GOT3 (cell line): Measurements from ENCODE around the gene HNRNPDL.
"Not testable (repeated sequence)": the region's sequence is repeated elsewhere in the genome, so short reads cannot be mapped to it uniquely, and the experiment has no call there.

Experiments used
- DNase-seq: peaks from one replicate; lab custom pipeline; 2025; ENCODE audit warnings: mixed read lengths; lab: John Stamatoyannopoulos, UW

HNRNPDL gene

DNA sequence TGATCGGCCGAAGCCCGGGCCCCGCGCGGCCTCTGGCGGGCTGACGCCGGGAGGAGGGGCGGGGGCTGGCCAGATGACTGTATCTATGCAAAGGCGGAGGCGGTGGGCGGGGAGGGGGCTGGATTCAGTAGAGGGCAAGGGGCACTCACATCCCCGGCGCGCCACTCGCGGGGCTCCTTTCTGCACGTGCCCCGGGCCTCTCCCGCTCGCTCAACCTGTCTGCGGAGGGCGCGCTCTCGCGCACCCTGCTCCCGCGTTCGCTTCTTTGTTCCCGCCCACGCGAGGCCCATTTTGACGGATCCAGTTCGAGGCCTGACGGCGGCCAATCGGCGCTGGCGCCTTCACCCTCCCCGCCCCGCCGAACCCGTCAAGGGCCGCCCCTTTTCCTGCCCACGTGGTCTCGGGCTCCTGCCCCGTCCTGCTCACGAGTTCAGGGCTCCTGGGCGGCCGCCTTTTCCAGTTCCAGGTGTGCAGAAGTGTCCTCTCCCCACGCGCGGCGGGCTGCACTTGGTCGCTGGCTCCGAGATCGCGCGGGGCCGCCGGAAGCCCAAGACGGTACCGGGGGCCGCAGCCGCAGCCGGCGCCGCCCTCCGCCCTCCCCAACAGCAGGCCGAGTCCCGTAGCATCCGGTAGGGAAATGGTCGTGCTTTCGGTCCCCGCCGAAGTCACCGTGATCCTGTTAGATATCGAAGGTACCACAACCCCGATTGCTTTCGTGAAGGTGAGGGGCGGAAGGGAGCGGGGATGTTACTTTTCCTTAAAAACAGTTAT, at the start of gene HNRNPDL, which contains the start of gene ENOPH1:
TSS of gene HNRNPDL (minus strand) at position 270 of the 771 bp plus-strand sequence. CDS start 772 bp downstream, outside the sequence.
TSS of gene ENOPH1 (plus strand) at position 398 of the 771 bp plus-strand sequence. CDS start at position 638, 240 bp downstream.
- peak; percentile 90 for DNase-seq

DNA sequence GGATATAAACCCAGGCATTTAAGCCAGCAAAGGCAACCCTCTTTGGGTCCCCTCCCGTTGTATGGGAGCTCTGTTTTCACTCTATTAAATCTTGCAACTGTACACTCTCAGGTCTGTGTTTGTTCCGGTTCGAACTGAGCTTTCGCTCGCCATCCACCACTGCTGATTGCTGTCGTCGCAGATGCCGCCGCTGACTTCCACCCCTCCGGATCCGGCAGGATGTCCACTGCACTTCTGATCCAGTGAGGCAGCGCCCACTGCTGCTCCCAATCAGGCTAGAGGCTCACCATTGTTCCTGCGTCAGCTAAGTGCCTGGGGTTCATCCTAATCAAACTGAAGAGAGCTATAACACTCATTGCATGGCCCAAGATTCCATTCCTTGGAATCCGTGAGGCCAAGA, 49.3 kb upstream of the HNRNPDL start:
- DNase-seq, result no peak

DNA sequence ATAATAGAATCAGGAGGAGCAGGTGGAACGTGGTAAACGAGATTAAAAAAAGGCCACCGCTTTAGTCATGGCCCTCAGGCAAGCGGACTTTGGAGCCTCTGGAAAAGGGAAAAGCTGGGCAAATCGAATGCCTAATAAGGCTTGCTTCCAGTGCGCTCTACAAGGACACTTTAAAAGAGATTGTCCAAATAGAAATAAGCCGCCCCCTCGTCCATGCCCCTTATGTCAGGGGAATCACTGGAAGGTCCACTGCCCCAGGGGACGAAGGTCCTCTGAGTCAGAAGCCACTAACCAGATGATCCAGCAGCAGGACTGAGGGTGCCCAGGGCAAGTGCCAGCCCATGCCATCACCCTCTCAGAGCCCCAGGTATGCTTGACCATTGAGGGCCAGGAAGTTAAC, 47.2 kb upstream of the HNRNPDL start:
- not testable (repeated sequence) for DNase-seq

DNA sequence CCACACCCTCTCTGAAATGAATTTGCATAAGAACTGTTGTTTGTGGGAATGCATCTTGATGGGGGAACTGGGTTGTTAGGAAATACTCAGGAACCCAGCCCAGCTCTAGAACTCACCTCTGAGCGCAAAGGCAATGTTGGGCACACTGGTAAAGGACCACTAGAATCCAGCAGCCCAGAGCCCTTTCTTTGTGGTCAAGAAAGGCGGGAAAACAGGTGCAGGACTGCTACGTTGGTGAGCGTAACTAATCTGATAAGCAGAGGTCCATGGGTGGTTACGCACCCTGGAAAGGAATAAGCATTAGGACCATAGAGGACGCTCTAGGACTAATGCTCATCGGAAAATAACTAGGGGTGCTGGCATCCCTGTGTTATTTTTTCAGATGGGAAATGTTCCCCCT, 45.7 kb upstream of the HNRNPDL start:
- DNase-seq, result not testable (repeated sequence)

DNA sequence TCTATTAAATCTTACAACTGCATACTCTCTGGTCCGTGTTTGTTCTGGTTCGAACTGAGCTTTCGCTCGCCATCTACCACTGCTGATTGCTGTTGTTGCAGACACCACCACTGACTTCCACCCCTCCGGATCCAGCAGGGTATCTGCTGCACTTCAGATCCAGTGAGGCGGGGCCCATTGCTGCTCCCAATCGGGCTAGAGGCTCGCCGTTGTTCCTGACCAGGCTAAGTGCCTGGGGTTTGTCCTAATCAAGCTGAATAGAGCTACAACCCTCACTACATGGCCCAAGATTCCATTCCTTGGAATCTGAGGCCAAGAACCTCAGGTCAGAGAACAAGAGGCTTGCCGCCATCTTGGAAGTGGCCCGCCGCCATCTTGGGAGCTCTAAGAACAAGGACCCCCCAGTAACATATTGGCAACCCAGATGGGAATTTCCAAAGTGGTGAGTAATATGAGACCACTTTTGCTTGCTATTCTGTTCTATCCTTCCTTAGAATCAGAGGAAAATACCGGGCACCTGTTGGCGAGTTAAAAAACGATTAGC, 43.4 kb upstream of the HNRNPDL start:
- DNase-seq, result no peak

DNA sequence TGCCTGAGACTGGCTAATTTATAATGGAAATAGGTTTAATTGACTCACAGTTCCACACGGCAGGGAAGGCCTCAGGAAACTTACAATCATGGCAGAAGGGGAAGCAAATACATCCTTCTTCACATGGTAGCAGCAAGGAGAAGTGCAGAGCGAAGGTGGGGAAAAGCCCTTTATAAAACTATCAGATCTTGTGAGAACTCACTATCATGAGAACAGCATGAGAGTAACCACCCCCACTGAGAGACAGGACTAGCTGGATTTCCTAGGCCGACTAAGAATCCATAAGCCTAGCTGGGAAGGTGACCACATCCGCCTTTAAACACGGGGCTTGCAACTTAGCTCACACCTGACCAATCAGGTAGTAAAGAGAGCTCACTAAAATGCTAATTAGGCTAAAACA, 42.8 kb upstream of the HNRNPDL start:
- not testable (repeated sequence) for DNase-seq

DNA sequence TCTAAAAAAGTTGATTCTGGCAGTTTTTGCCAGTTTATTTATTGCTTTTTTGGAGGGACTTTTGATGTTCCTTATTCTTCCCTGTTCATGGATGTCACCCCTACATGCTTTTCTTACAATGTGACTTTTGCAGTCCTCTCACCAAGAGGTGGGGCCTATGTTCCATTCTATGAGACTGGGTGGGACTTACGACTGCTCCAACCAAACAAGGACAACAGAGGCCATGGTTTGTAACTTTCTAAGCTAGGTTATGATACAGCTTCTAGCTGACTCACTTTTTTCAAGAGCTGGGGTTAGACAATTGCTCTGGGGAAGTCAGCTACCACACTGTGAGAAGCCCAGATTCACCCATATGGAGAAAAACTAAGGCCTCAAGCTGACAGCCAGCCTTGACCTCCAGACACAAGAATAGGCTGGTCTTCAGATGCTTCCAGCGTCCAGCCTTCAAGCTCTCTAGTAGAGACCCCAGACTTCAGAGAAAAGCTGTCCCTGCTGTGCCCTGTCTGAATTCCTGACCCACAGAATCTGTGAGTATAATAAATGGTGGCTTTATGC, 39.6 kb upstream of the HNRNPDL start:
- no peak for DNase-seq

DNA sequence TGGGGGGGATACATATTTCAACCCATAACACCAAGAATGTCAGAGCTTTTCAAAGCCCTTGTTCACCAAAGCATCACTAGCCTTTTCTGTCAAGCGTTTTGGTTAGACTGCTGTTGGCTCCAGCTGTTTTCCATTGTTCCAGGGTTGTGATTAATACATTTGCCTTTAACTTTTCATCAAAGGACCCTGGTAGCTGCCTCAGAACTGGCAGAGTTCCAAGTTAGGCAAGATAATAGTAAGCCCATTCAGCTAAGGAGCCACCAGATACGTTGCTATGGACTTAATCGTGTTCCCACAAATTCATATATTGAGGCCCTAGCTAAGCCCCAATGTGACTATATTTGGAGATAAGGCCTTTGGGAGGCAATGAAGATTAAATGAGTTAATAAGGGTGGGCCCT, 37.2 kb upstream of the HNRNPDL start:
- no peak for DNase-seq

DNA sequence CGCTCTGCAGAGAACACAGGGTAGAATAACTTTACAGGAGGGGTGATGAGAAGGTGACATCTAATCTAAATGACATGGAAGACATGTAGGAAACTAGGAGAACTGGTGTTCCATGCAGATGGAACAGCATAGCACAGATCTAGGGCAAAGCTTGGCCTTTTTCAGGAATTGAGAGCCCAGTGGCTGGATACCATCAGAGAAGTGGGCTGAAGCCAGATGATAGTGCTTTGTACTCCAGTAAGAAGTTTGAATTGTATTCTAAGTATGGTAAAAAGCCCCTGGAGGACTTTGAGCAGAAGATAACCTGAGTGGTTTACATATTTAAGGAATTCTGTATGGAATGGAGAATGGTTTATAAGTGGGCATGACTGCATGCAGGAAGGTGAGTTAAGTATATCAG, 33.0 kb upstream of the HNRNPDL start:
- no peak for DNase-seq

DNA sequence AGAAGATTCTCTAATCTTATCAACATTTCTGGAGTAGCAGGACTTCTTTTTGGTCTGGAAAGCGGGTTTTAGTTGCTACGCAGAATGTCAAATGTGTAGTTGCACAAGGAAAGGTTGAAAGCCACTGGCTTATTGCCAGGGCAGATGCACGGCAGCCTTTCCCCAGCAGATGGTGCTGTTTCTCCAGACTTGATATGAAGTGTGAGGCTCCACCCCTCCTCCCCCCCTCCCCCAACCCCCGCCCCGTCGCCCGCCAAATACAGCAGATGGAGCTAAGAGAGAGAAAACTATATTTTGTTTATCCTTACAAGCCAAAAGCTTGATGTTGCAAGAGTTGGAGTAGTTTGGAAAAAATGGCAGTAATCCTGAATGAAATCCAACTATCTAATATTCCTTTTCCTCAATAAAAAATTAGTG, 32.2 kb upstream of the HNRNPDL start:
- DNase-seq, result peak; percentile 49

DNA sequence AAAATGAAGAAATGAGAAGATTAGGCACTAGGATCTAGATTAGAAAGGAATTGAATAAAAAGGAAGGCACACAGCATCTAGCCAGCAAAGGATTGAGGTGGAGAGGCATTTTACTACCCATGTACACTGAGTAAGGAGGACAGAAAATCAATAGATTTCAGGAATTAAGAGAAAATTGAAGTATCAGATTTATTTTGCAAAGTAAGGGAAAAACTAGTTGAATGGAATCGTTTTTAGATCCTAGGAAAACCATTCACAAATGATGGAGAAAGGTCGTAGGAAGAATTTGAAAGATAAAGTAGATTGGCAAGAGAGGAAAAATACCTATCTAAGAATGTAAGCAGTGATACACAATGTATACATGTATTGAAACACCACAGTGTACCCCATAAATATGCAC, 31.4 kb upstream of the HNRNPDL start:
- DNase-seq, result no peak

DNA sequence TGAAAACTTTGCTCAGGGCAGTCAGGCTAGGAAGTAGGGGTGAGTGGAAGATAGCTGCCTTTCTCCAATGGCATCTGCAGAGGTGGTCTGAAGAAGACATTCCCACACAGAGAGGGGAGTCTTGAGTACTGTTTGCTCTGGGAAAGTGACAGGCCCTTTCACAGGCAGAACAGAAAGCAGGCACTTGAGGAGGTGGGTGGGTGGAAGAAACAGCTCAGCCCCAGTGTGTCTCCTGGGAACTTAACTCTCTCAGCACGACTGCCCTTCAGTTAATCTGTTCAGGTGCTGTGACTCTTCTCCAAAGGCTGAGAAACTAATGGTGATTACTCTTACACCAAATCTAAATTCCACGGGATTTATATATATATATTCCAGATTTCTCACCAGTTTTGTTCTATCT, 28.5 kb upstream of the HNRNPDL start:
- DNase-seq, result no peak

DNA sequence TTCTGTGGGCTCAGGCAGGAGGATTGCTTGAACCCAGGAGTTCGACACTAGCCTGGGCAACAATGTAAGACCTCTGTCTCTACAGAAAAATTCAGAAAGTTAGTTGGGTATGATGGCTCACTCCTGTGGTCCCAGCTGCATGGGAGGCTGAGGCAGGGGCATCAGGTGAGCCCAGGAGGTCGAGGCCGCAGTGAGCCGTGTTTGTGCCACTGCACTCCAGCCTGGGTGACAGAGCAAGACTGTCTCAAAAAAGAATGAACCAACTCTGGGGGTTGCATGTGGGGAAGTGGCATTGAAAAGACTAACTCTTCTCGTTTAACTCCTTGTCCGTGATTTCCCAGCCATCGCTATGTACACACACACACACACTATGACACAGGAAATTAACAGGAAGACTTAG, 27.0 kb upstream of the HNRNPDL start:
- no peak for DNase-seq

DNA sequence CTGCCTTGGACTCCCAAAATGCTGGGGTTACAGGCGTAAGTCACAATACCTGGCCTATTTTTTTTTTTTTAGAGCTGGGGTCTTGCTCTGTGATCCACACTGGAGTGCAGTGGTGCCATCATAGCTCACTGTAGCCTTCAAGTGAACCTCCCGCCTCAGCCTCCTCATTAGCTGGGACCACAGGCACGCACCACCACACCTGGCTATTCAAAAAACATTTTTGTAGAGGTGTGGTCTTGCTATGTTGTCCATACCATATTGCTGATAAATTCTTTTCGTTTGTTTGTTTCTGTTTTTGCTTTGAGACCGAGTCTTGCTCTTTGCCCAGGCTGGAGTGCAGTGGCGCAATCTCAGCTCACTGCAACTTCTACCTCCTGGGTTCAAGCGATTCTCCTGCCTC, 21.8 kb upstream of the HNRNPDL start:
- no peak for DNase-seq

DNA sequence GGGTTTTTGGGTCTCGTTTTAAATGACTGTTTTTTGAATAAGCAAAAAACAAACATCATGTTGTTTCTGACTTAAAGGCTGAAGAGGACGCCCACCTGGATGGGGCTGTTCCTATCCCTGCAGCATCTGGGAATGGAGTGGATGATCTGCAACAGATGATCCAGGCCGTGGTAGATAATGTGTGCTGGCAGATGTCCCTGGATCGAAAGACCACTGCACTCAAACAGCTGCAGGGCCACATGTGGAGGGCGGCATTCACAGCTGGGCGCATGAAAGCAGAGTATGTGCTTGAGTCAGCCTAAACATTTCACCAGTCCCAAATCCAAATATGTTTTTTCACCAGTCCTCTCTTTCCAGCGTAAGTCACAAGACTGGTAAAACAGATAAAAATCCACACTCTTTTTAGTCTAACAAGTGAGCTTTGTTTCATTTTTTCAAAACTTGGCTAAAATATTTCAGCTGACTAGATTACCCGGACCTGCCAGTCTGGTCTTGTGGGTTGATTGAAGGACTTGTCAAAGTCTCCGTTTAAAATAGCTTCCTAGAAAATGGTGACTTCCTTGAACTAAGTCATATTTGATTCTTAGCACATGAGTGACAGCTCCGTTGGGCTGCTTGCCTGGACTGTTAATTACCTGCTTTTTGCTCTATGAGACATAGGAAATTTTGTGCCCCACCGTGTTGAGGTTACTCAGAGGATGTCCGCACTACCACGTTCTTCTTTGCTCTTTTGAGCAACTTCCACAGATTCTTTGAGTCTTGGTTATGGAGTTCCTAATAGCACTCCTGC, 20.9 kb upstream of the HNRNPDL start:
- no peak for DNase-seq

DNA sequence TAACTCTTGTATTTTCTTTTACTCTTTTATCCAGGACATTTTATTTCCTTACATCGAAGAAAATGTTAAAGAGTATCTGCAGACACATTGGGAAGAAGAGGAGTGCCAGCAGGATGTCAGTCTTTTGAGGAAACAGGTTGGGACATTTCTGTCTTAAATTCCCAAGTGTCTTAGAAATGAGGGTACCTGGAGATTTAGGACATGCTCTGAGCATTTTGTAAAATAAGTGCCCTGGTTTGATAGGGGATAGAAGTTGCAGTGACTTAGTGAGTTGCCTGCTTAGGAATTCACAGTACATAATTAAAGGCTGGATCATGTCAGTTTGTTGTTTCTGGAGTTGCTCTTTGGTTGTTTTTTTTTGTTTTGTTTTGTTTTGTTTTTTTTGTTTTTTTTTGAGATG, 17.6 kb upstream of the HNRNPDL start:
- DNase-seq, result no peak

DNA sequence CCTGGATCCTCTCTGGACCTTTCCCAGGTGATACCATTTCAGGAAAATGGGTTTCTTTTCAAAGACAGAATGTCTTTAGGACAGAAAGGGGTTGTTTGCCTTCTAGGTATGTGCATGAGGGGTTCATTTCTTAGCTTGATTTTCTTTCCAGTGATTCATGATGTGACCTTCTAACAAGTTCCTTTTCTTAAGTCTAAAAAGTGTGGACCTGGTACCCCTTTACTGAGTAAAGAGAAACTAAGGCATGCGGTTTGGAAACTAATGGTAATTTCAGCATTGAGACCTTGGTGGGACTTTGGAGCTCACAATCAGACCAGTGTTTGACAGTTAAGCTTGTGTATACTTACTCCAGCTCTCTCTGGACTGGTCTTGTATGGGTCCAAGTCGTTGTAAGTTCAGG, 8.8 kb upstream of the HNRNPDL start:
- no peak for DNase-seq

DNA sequence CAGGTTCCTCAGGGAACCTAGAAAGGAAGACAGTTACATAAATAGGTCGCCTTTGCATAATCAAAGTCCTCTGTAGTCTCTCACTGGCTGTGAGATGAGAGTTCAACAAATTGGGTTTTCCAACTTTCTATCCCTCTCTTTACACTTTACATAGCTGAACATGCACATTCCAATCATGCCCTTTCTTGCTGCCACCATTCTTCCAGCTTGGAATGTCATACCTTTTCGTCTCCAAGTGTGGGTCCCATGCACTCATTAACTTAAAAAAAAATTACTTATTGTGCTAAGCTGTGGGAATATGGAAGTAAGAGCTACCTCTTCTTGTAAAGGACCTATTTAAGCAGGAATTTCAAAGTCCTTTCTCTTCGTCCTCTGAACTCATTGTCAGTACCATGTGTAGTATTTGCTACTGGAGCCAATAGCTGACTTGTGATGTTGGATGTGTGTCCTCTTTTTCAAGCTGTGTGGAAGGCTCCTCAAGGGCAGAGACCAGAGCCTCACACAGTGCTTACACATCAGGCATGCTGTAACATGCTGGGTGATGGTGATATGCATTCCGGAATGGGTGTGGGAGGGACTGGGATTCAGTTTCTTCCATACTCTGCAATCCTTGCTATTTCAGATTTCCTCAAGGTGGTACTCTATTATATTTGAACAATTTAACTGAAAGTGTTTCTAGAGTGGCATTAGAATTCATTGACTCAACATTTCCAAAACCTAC, 7.2 kb upstream of the HNRNPDL start:
- no peak for DNase-seq

DNA sequence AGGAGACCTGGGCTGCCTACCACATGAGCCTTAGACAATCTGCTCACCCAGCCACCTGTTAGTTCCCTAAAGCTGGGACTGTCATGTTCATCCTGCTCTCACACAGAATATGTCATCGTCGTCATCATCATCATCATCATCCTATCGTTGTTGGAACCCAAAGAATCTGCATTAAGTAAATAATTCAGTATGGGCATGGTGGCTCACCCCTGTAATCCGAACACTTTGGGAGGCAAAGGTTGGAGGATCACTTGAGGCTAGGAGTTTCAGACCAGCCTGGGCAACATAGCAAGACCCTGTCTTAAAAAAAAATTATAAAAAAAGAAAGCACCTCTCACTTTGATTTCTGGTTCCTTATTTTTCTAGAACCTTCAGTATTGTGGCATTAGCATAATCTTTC, 6.5 kb upstream of the HNRNPDL start:
- no peak for DNase-seq

DNA sequence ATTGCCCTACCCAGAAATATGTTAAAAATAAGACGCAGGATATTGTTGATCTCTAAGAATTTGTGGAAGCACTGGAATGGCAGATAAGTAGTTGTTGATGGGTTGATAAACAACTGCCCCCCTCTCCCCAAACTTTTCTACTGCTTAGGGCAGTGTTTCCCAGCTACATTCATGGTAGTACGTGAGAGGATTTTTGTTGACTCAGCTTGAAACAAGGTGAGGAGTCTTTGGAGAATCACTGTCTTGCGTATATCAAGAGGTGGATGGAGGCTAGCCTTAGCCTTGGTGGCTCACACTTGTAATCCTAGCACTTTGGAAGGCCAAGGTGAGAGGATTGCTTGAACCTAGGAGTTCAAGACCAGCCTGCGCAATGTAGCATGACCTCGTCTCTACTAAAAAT, 5.9 kb upstream of the HNRNPDL start:
- no peak for DNase-seq

DNA sequence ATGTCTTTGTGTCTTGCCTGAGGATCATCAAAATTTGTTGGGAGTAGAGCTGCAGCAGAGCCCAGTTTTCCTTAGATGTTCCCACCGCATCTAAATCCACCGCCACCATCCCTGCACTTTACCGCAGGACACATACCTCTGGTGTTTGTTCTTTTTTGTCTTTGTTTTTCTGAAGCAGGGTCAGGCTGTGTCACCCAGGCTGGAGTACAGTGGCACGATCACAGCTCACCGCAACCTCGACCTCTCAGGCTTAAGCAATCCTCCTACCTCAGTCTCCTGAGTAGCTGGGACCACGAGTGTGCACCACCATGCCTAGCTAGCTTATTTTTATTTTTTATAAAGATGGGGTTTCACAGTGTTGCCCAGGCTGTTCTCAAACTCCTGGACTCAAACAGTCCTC, 4.7 kb upstream of the HNRNPDL start:
- no peak for DNase-seq

DNA sequence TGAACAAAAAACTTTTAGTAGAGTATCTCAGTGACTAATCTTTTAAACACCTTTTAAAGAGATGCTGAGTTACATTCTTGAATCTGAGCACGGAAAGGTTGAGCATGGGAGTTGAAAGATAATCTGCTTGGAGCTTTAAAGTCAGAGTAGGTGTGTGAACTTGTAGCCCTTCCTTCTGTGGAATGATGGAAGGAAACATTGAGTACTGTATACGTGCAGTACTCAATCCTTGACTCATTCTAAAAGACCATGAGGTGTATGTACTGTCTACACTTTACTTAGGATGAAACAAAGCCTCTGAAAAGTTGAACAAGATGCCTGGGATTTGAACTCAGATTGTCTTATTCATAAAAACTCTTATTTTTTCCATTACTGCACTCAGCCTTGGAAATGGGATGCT, 3.5 kb upstream of the HNRNPDL start:
- DNase-seq, result no peak
